Stimulated activated CD4-positive, alpha-beta T cell treated with anti-CD3 and anti-CD28 coated beads, Interleukin-4, amount 100 ng/mL, for 1 hour (primary cell): ENCODE results near the gene TRIL.

Source experiments
- DNase-seq: peaks from one replicate; pipeline ENCODE4 v3.0.0-alpha.2; 2020

The TRIL gene

GRCh38 chr7:28958235-28958979, at the start of gene TRIL:
TRIL (minus strand) TSS chr7:28958330; CDS start chr7:28958046, 284 bp downstream.
- no peak for DNase-seq

- no peak for DNase-seq
Observed at GRCh38 chr7:29007127-29007526, 49.0 kb upstream of the TRIL start.

GRCh38 chr7:29005829-29006228, 47.7 kb upstream of the TRIL start:
- no peak for DNase-seq

- no peak for DNase-seq
Observed at GRCh38 chr7:29005406-29005805, 47.3 kb upstream of the TRIL start.

- DNase-seq, result no peak
Observed at GRCh38 chr7:29003703-29004102, 45.6 kb upstream of the TRIL start.

- no peak for DNase-seq
Observed at GRCh38 chr7:29000717-29001076, 42.6 kb upstream of the TRIL start.

- DNase-seq, result no peak
Observed at GRCh38 chr7:28999895-29000716, 42.0 kb upstream of the TRIL start.

- DNase-seq, result no peak
Observed at GRCh38 chr7:28999427-28999826, 41.3 kb upstream of the TRIL start.

GRCh38 chr7:28998105-28998504, 40.0 kb upstream of the TRIL start:
- DNase-seq, result no peak

- DNase-seq, result no peak
Observed at GRCh38 chr7:28996836-28997235, 38.7 kb upstream of the TRIL start.

GRCh38 chr7:28993371-28993770, 35.2 kb upstream of the TRIL start:
- DNase-seq, result no peak

GRCh38 chr7:28992798-28993197, 34.7 kb upstream of the TRIL start:
- DNase-seq, result no peak

GRCh38 chr7:28990200-28990960, 32.2 kb upstream of the TRIL start:
- no peak for DNase-seq

- no peak for DNase-seq
Observed at GRCh38 chr7:28989211-28989980, 31.3 kb upstream of the TRIL start.

- DNase-seq, result no peak
Observed at GRCh38 chr7:28988810-28989209, 30.7 kb upstream of the TRIL start.

- DNase-seq, result no peak
Observed at GRCh38 chr7:28988091-28988490, 30.0 kb upstream of the TRIL start.

GRCh38 chr7:28986765-28987110, 28.6 kb upstream of the TRIL start:
- DNase-seq, result no peak

- DNase-seq, result no peak
Observed at GRCh38 chr7:28986028-28986764, 28.1 kb upstream of the TRIL start.

- no peak for DNase-seq
Observed at GRCh38 chr7:28984631-28985030, 26.5 kb upstream of the TRIL start.

GRCh38 chr7:28984217-28984616, 26.1 kb upstream of the TRIL start:
- DNase-seq, result no peak

- no peak for DNase-seq
Observed at GRCh38 chr7:28983396-28984190, 25.5 kb upstream of the TRIL start.

GRCh38 chr7:28981161-28981465, 23.0 kb upstream of the TRIL start:
- DNase-seq, result no peak
